ENCODE data around the gene ATP10A. TPM values are rescaled to one million over a fixed set of nuclear protein-coding genes. Genes with fewer than 3 reads are reported as not detected.

Gene ATP10A
- total and polyA plus RNA-seq, 2 of the 8 experiments (the other 6 are each of a cell fraction or from before 2014, with no cell fraction given): 2.0 to 2.8 TPM

DNA sequence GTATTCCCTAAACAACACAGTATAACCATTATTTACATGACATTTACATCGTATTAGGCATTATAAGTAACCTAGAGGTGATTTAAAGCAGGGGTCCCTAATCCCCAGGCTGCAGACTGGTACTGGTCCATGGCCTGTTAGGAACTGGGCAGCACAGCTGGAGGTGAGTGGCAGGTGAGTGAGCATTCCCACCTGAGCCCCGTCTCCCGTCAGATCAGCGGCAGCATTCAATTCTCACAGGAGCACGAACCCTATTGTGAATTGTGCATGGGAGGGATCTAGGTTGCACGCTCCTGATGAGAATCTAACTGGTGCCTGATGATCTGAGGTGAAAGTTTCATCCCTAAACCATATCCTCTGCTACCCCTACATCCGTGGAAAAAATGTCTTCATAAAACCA, 138.2 kb downstream of the ATP10A start:
- CTCF ChIA-PET (ENCODE audit: partially characterized antibody): interaction anchor here (1.2 to 1.7 kb wide), 2 partner anchors 12 to 15 kb away, joined by 4 read pairs; no protein-coding TSS in a partner anchor
- no peak overlapping the region for H4K5ac ChIP-seq (ENCODE audit: insufficient read length, low read depth, low read length)
- H3K4me3 ChIP-seq (ENCODE audit: extremely low read depth in 1 of 4, insufficient read depth in 2 of 4, low read depth in 3 of 4, low read length in 4 of 4): no peak overlapping the region
- H4K91ac ChIP-seq (replicated peaks; ENCODE audit: insufficient read length, low read length): no peak overlapping the region
- H3K27me3 ChIP-seq (replicated peaks in 1 of 4; ENCODE audit: control insufficient read depth in 3 of 4, extremely low read depth in 1 of 4, insufficient read depth in 3 of 4, low read length in 3 of 4): no peaks in the 10 kb centered on the region
- peaks cover 0 to 2% (median 0%) of the 10 kb centered on the region in 4 experiments; a peak in 1 of 7 replicates for H3K4me1 ChIP-seq (replicated peaks in 1 of 4; ENCODE audit: control insufficient read depth in 3 of 4, insufficient read depth in 4 of 4, low read length in 3 of 4)
- no peak overlapping the region for H2BK120ac ChIP-seq (replicated peaks; ENCODE audit: low read depth, low read length)
- H3K23ac ChIP-seq (ENCODE audit: insufficient read length): no peak overlapping the region
- no peaks in the 10 kb centered on the region for H3K79me1 ChIP-seq (ENCODE audit: low read depth, low read length)
- H2BK15ac ChIP-seq (ENCODE audit: low read length): no peak overlapping the region
- H3K4me2 ChIP-seq (ENCODE audit: insufficient read depth in 1 of 2, low read depth in 2 of 2, low read length in 2 of 2): no peak overlapping the region
- no peaks in the 10 kb centered on the region; a peak in 1 of 4 replicates for H3K9me3 ChIP-seq (ENCODE audit: insufficient read depth in 2 of 2, low read depth in 1 of 2, low read length in 1 of 2)
- no peaks in the 10 kb centered on the region; the same call in 1 of the 2 replicates for H3K23me2 ChIP-seq (ENCODE audit: low read depth, low read length)
- no peak overlapping the region for H2AK5ac ChIP-seq (ENCODE audit: low read depth, low read length)
- WGBS, 2 experiments (ENCODE audit: extremely low coverage in 1 of 2, insufficient coverage in 1 of 2, insufficient read length in 1 of 2, insufficient replicate concordance in 2 of 2, low coverage in 1 of 2, low lambda C conversion rate in 2 of 2, missing lambda C conversion rate in 1 of 2): 88% methylated on average over 7 of the region's 7 CpGs; no CpG with 5 or more reads in 1 of the 2 experiments
- no peak overlapping the region for H3K56ac ChIP-seq (replicated peaks; ENCODE audit: insufficient read length, low read depth, low read length)
- no peak overlapping the region for H3K18ac ChIP-seq (ENCODE audit: extremely low read depth, low read length)
- H2AFZ ChIP-seq (ENCODE audit: low read length): no peak overlapping the region
- H3K27ac ChIP-seq (ENCODE audit: low read depth, low read length): no peak overlapping the region
- DNase-seq (ENCODE audit: low read depth in 1 of 2, low spot score in 2 of 2) (no peak), FAIRE-seq (no peak)
- no peak overlapping the region for H3K9ac ChIP-seq (replicated peaks in 1 of 4; ENCODE audit: extremely low read depth in 1 of 4, low read depth in 3 of 4, low read length in 3 of 4)
- H3K79me2 ChIP-seq (ENCODE audit: control insufficient read depth in 1 of 2, insufficient read depth in 2 of 2, low read length in 2 of 2): no peaks in the 10 kb centered on the region
- POLR2A ChIA-PET (ENCODE audit: partially characterized antibody): no interaction called here
- H3K4ac ChIP-seq (replicated peaks; ENCODE audit: insufficient read length, low read depth, low read length): no peak overlapping the region
- H4K8ac ChIP-seq (ENCODE audit: extremely low read depth, insufficient read depth, low read length): no peak overlapping the region
- H2BK5ac ChIP-seq (ENCODE audit: low read depth, low read length): no peak overlapping the region
- H4K20me1 ChIP-seq (replicated peaks in 1 of 2; ENCODE audit: control insufficient read depth in 1 of 2, insufficient read depth in 2 of 2, low read length in 2 of 2): no peaks in the 10 kb centered on the region
- H2BK12ac ChIP-seq (ENCODE audit: low read depth, low read length): no peak overlapping the region
- TF ChIP-seq KDM5A (IDR thresholded peaks at IDR 0.05; ENCODE audit: low read length) (no peak), TBP (IDR thresholded peaks at IDR 0.05; ENCODE audit: low read depth, low read length) (no peak), CREB1 (IDR thresholded peaks at IDR 0.05) (no peak), TCF12 (IDR thresholded peaks at IDR 0.05; ENCODE audit: low read depth, low read length) (no peak), SUZ12 (IDR thresholded peaks at IDR 0.05; ENCODE audit: low read length) (no peak), POU5F1 (IDR thresholded peaks at IDR 0.05; ENCODE audit: low read depth, low read length) (no peak), TAF1 (IDR thresholded peaks at IDR 0.05; ENCODE audit: low read depth, low read length) (no peak), EGR1 (IDR thresholded peaks at IDR 0.05; ENCODE audit: borderline replicate concordance, low read depth, low read length) (no peak), SIN3A (conservative IDR thresholded peaks at IDR 0.05 in 1 of 2, IDR thresholded peaks at IDR 0.05 in 1 of 2; ENCODE audit: low read depth in 1 of 2, low read length in 2 of 2) (no peak), RNF2 (IDR thresholded peaks at IDR 0.05; ENCODE audit: borderline replicate concordance, low read depth, low read length, missing control alignments, poor library complexity, severe bottlenecking) (no peak)
- TF ChIP-seq, protein P1, sequence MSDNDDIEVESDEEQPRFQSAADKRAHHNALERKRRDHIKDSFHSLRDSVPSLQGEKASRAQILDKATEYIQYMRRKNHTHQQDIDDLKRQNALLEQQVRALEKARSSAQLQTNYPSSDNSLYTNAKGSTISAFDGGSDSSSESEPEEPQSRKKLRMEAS (IDR thresholded peaks at IDR 0.05): no peak
- H2BK20ac ChIP-seq (ENCODE audit: low read length): no peak overlapping the region
- no peaks in the 10 kb centered on the region for H3K36me3 ChIP-seq (ENCODE audit: control insufficient read depth in 2 of 4, insufficient read depth in 4 of 4, low read length in 3 of 4)
- no peak overlapping the region for H3K14ac ChIP-seq (ENCODE audit: insufficient read length)

All from H1 (cell line).